Esophagus (tissue), 2 donors: ENCODE data around the gene CSTB. TPM values are rescaled to one million over a fixed set of nuclear protein-coding genes. Genes with fewer than 3 reads are reported as not detected.

ENCODE experiments used
- H3K27ac ChIP-seq, 2 donors: one replicate each; pipeline ENCODE4 v1.5.1; 2013; ENCODE audit warnings: low read depth in 2 of 2, mild to moderate bottlenecking in 2 of 2, inconsistent platforms in 1 of 2, low read length in 1 of 2, moderate library complexity in 1 of 2
- H3K27me3 ChIP-seq, 2 donors: one replicate each; pipeline ENCODE4 v1.6.1; 2013; ENCODE audit warnings: low read length in 2 of 2, control low read depth in 1 of 2, mild to moderate bottlenecking in 1 of 2; ENCODE audit not compliant: insufficient read depth in 2 of 2, control insufficient read depth in 1 of 2
- H3K36me3 ChIP-seq, 2 donors: one replicate each; pipeline ENCODE4 v1.6.1; 2013; ENCODE audit warnings: low read length in 1 of 2; ENCODE audit not compliant: control insufficient read depth in 2 of 2, insufficient read depth in 2 of 2
- H3K4me1 ChIP-seq, 2 donors: one replicate each; pipeline ENCODE4 v1.6.1; 2013; ENCODE audit warnings: low read length in 1 of 2; ENCODE audit not compliant: control insufficient read depth in 2 of 2, insufficient read depth in 2 of 2
- H3K4me3 ChIP-seq, 2 donors: one replicate each; pipeline ENCODE4 v1.5.1; 2013; ENCODE audit warnings: low read length in 2 of 2, mild to moderate bottlenecking in 2 of 2, low read depth in 1 of 2, moderate library complexity in 1 of 2
- H3K9me3 ChIP-seq, 2 donors: one replicate each; pipeline ENCODE4 v1.6.1; 2013; ENCODE audit warnings: mild to moderate bottlenecking in 2 of 2, low read depth in 1 of 2, low read length in 1 of 2, moderate library complexity in 1 of 2; ENCODE audit not compliant: control insufficient read depth in 2 of 2, insufficient read depth in 1 of 2
- WGBS, 2 donors: extraction: QIAGEN DNeasy Blood & Tissue Kit; methylation state at CpG; one replicate each; pipeline ENCODE4 v1.1.7; 2013; 5-methylcytosine and 5-hydroxymethylcytosine counted together
- polyA plus RNA-seq, 2 donors: library from polyadenylated mRNA; stranded (reverse); fragments of 200-250 nt; gene quantifications; one replicate each; pipeline ENCODE4 v1.2.3, GENCODE V29; 2013
- donor health status: healthy with polysubstance abuse.
- donor health status: Bipolar disorder and iron deficiency.

CSTB gene
- polyA plus RNA-seq, 2 donors = 3,514 to 5,149 TPM

DNA sequence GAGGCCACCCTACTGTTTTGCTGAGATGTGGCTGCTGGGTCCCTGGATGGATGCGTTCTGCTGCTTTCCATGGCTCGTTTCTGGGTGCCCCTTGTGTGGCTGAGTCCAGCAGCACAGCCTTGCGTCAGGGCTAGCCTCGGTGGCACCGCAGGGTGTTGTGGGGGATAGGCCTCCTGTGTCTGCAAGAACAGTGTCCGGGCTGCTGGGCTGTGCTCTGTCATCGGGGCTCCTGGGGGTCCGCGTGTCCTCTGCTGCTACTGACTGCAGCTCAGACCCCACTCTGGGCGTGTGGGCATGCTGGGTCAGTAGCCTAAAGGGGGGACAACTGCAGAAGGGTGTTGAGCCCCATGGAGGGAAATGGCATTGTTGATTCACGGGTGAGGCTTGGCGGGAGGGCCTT lies 18.2 kb upstream of the CSTB start:
- Histone ChIP-seq H3K36me3 (peaks cover 25 to 62% of the 10 kb centered on the region in 2 donors), H3K27me3 (no peaks in the 10 kb centered on the region), H3K4me1 (peaks cover 0 to 12% of the 10 kb centered on the region in 2 donors), H3K9me3 (no peaks in the 10 kb centered on the region), H3K27ac (no peak overlapping the region), H3K4me3 (no peak overlapping the region)
- WGBS, 2 donors = 89 to 93% methylated on average over 12 of the region's 12 CpGs

DNA sequence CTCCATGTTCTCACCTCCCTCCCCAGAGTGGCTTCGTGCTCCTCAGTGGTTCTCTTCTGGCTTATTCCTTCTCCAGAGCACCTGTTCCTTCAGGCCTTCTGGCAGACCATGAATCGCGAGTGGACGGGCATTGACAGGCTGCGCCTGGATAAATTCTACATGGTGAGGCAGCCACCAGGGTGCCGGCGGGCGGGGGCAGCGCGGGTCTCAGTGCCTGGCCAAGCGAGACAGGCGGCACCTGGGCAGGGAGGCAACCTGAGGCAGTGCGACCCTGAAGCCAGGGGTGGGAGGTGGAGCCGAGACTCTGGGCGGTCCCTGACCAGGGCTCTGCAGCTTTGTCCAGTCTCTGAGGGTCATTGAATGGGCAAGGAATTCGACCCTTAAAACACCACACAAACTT lies 17.1 kb upstream of the CSTB start:
- Histone ChIP-seq H3K4me3 (no peak overlapping the region), H3K27ac (no peak overlapping the region), H3K4me1 (peaks cover 0 to 12% of the 10 kb centered on the region in 2 donors), H3K27me3 (no peaks in the 10 kb centered on the region), H3K36me3 (peaks cover 17 to 52% of the 10 kb centered on the region in 2 donors), H3K9me3 (no peaks in the 10 kb centered on the region)
- WGBS, 2 donors = 89 to 95% methylated on average over 16 of the region's 16 CpGs

DNA sequence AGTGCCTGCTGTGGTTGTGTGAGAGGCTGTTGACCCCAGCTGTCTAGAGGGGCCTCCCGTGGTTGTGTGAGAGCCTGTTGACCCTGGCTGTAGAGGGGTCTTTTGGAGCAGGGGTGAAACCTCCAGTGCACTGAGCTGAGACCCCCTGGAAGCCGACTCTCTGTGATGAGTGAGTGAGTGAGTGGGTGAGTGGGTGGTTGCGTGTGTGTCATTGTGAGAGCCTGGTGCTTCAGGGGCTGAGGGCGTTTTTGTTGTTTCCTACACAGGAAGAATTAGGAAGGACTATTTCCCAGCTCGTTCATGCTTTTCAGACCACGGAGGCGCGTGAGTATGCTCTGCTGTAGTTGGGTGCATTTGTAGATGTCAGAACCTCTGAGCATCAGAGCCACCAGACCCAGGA lies 16.3 kb upstream of the CSTB start:
- Histone ChIP-seq H3K27ac (no peak overlapping the region), H3K4me3 (no peak overlapping the region), H3K27me3 (no peaks in the 10 kb centered on the region), H3K9me3 (no peaks in the 10 kb centered on the region), H3K36me3 (peaks cover 10 to 44% of the 10 kb centered on the region in 2 donors), H3K4me1 (peaks cover 0 to 12% of the 10 kb centered on the region in 2 donors)
- 84 to 89% methylated on average over 8 of the region's 8 CpGs for WGBS, 2 donors

DNA sequence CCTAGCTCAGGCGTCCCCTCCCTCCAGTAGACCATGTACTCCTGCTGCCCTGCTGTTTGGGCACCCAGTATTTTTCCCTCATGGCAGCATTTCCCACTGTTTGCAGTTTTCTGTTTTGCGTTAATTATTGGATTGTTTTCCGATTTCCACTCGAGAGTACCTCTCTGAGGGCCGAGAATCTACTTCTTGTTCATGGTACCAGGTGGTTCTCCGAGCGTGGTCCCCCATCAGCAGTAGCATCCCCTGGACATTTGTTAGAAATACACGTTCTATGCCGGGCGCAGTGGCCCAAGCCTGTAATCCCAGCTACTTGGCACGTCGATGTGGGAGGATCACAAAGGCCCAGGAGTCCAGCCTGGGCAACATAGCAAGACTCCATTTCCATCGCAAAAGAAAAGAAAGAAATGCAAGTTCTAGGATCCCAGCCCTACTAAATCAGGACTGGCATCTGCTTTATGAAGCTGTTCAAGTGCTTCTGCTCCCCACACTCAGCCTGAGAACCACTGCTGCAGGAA lies 14.0 kb upstream of the CSTB start:
- peak overlapping the region; percentile 58 to 67 for H3K27ac ChIP-seq
- WGBS, 2 donors = 7 to 10% methylated on average over 13 of the region's 13 CpGs
- H3K4me1 ChIP-seq = peaks cover 0 to 21% of the 10 kb centered on the region in 2 donors
- peaks cover 0 to 9% of the 10 kb centered on the region in 2 donors for H3K9me3 ChIP-seq
- H3K4me3 ChIP-seq = peak overlapping the region; percentile 85 to 90
- H3K36me3 ChIP-seq = peaks cover 10 to 36% of the 10 kb centered on the region in 2 donors
- no peaks in the 10 kb centered on the region for H3K27me3 ChIP-seq

DNA sequence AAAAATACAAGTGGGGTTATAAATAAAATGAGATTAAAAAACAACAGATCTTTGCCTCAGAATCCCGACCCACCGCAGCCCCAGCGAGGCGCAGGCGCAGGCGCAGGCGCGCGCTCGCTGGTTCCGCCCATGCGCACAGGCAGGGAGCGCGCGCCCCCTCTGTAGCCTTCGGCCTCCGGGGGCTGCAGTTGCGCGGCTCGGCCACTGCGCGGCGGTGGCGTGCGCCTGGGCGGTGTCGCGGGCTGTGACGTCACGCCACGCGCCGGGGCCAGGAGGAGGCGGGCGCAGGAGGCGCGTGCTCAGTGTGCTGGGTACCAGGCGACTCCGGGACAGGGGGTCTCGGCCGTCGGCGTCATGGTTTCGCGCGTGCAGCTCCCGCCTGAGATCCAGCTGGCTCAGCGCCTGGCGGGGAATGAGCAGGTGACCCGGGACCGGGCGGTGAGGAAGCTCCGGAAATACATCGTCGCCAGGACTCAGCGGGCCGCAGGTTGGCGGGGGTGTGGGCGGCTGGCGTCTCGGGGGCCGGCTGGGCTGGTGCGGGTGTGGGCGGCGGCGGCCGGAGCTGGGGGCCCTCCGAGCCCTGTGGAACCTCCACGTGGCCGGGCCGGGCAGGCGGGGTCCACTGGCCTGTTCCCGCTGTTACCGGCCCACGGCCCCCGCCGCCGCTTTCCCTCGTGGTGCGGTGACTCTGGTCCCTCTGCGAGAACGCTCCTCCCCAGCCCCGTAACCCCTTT lies 13.3 kb upstream of the CSTB start, which contains the start of gene RRP1:
TSS of gene RRP1 (plus strand) at position 302 of the 734 bp plus-strand sequence. CDS start at position 355, 53 bp downstream.
- Histone ChIP-seq H3K27me3 (no peaks in the 10 kb centered on the region), H3K4me3 (peak within 1 kb of the TSS; percentile 85 to 90), H3K27ac (peak within 1 kb of the TSS; percentile 88 to 94), H3K36me3 (peaks cover 10 to 30% of the 10 kb centered on the region in 2 donors), H3K4me1 (peaks cover 0 to 21% of the 10 kb centered on the region in 2 donors), H3K9me3 (peaks cover 0 to 9% of the 10 kb centered on the region in 2 donors)
- WGBS, 2 donors = 0 to 1% methylated on average over 63 to 83 of the region's 83 CpGs

DNA sequence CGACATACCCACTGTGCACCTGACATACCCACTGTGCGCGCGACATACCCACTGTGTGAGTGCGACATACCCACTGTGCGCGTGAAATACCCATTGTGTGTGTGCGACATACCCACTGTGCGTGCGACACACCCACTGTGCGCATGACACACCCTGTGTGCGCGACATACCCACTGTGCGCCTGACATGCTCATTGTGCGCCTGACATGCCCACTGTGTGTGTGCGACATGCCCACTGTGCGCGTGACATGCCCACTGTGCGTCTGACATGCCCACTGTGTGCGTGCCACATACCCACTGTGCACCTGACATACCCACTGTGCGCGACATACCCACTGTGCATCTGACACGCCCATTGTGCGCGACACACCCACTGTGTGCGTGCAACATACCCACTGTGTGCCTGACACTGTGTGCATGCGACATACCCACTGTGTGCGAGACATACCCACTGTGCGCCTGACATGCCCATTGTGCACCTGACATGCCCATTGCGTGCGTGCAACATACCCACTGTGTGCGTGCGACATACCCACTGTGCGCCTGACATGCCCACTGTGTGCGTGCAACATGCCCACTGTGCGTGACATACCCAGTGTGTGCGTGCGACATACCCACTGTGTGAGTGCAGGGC lies 10.8 kb upstream of the CSTB start:
- H3K4me1 ChIP-seq = peaks cover 2 to 30% of the 10 kb centered on the region in 2 donors
- no peaks in the 10 kb centered on the region for H3K27me3 ChIP-seq
- 94 to 97% methylated on average over 38 of the region's 38 CpGs for WGBS, 2 donors
- H3K4me3 ChIP-seq = peak overlapping the region; percentile 11 to 14
- peak overlapping the region in 1 of 2 donors; percentile 49 for H3K27ac ChIP-seq
- H3K36me3 ChIP-seq = peaks cover 0 to 8% of the 10 kb centered on the region in 2 donors
- peaks cover 0 to 9% of the 10 kb centered on the region in 2 donors for H3K9me3 ChIP-seq

DNA sequence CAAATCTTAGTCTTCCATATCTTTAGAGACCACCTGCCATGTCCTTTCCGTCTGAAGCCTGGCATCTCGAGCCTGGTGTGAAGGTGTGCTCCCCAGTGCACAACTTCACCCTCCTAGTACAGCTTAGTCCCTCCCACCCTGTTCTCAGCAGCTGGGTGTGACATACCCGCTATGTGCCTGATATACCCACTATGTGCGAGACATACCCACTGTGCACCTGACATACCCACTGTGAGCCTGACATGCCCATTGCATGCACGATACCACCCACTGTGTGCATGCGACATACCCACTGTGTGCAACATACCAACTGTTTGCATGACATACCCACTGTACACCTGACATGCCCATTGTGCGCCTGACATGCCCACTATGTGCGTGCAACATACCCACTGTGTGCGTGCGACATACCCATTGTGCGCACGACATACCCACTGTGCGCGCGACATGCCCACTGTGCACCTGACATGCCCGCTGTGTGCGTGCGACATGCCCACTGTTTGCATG lies 10.2 kb upstream of the CSTB start:
- WGBS, 2 donors = 85 to 91% methylated on average over 18 of the region's 18 CpGs
- peaks cover 0 to 8% of the 10 kb centered on the region in 2 donors for H3K36me3 ChIP-seq
- peak overlapping the region; percentile 61 to 76 for H3K27ac ChIP-seq

DNA sequence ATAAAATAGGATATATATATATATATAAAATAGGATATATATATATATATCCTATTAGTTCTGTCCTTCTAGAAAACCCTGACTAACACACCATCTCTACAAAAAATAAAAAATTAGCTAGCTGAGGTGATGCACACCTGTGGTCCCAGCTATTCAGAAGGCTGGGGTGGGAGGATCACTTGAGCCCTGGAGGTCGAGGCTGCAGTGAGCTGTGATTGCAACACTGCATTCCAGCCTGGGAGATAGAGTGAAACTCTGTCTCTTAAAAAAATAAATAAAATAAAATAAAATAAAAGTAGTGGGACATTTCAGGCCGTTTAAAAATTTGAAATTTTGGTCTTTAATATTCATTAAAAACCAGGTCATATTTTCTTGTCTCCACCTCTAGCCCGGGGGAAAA lies 9.0 kb upstream of the CSTB start:
- Histone ChIP-seq H3K27ac (peak overlapping the region; percentile 70 to 88), H3K27me3 (no peaks in the 10 kb centered on the region)
- WGBS, 2 donors = 46 to 47% methylated on average over 3 of the region's 3 CpGs

More for the DNA sequence above, 10.2 kb upstream of the CSTB start:
- Histone ChIP-seq H3K4me1 (peaks cover 2 to 30% of the 10 kb centered on the region in 2 donors), H3K9me3 (peaks cover 0 to 9% of the 10 kb centered on the region in 2 donors), H3K27me3 (no peaks in the 10 kb centered on the region), H3K4me3 (peak overlapping the region; percentile 11 to 18)

DNA sequence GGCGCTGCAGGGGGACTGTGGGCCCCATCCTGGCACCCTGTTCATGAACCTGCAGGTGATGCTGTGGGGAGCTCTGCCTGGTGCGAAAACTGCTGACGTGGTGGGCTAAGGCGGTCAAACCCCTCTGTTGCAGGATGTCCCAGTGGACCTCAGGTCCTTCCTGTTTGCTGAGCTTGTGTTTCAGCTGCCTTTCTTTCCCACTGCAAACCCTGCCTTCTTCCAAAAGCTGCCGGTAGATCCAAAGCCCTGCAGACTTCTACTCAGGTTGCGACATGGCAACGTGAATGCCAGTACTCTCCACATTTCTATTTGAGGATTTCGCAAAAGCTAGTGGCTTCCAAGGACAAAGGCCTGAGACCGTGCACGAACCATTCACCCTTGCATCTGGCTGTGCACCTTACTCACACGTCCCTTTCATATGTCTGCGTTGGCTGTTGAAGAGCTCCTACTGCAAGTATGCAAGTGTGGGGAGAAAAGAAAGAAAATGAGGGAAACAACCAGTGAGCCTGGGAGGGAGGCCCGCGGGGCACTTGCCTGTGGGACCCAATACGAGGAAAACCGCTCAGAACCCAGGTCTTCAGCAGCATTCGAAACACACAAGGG lies 7.1 kb upstream of the CSTB start:
- Histone ChIP-seq H3K27ac (peak overlapping the region; percentile 93 to 98), H3K9me3 (peaks cover 0 to 9% of the 10 kb centered on the region in 2 donors), H3K4me3 (no peak overlapping the region), H3K4me1 (peaks cover 2 to 25% of the 10 kb centered on the region in 2 donors), H3K27me3 (no peaks in the 10 kb centered on the region), H3K36me3 (peaks cover 0 to 4% of the 10 kb centered on the region in 2 donors)
- 70 to 76% methylated on average over 17 of the region's 17 CpGs for WGBS, 2 donors

More for the DNA sequence above, 9.0 kb upstream of the CSTB start:
- Histone ChIP-seq H3K4me3 (no peak overlapping the region), H3K36me3 (peaks cover 0 to 4% of the 10 kb centered on the region in 2 donors), H3K9me3 (peaks cover 0 to 9% of the 10 kb centered on the region in 2 donors), H3K4me1 (peaks cover 2 to 24% of the 10 kb centered on the region in 2 donors)
